HG02852 (cell line): Measurements from ENCODE around the gene C17orf75.
"Not testable (repeated sequence)": the region's sequence is repeated elsewhere in the genome, so short reads cannot be mapped to it uniquely, and the experiment has no call there.

Source experiments
- ATAC-seq: cut with Tn5 transposase; IDR thresholded peaks from one replicate; pipeline ENCODE4 v1.9.1; 2021; ENCODE audit warnings: mild to moderate bottlenecking, moderate library complexity; ENCODE audit not compliant: unreplicated experiment

The C17orf75 gene

GRCh38 chr17:32341857-32342602 is at the start of gene C17orf75:
TSS of gene C17orf75 (minus strand) at chr17:32342173. CDS start at chr17:32342139, 34 bp downstream.
- peak; percentile 89 for ATAC-seq

GRCh38 chr17:32388613-32389459 is 46.9 kb upstream of the C17orf75 start:
- no peak for ATAC-seq

- ATAC-seq, result not testable (repeated sequence)
Measured at GRCh38 chr17:32388128-32388527, 46.2 kb upstream of the C17orf75 start.

GRCh38 chr17:32386844-32387243 is 44.9 kb upstream of the C17orf75 start:
- ATAC-seq, result no peak

GRCh38 chr17:32385971-32386370 is 44.0 kb upstream of the C17orf75 start:
- ATAC-seq, result no peak

- ATAC-seq, result no peak
Measured at GRCh38 chr17:32385121-32385520, 43.1 kb upstream of the C17orf75 start.

- no peak for ATAC-seq
Measured at GRCh38 chr17:32383926-32384434, 42.0 kb upstream of the C17orf75 start.

- ATAC-seq, result no peak
Measured at GRCh38 chr17:32382526-32383223, 40.7 kb upstream of the C17orf75 start.

GRCh38 chr17:32370426-32370825 is 28.5 kb upstream of the C17orf75 start:
- no peak for ATAC-seq

GRCh38 chr17:32361270-32361669 is 19.3 kb upstream of the C17orf75 start:
- no peak for ATAC-seq

- no peak for ATAC-seq
Measured at GRCh38 chr17:32357615-32358014, 15.6 kb upstream of the C17orf75 start.

- no peak for ATAC-seq
Measured at GRCh38 chr17:32356750-32357149, 14.8 kb upstream of the C17orf75 start.

- no peak for ATAC-seq
Measured at GRCh38 chr17:32356378-32356743, 14.4 kb upstream of the C17orf75 start.

GRCh38 chr17:32355649-32356377 is 13.8 kb upstream of the C17orf75 start:
- no peak for ATAC-seq

- not testable (repeated sequence) for ATAC-seq
Measured at GRCh38 chr17:32352734-32353133, 10.8 kb upstream of the C17orf75 start.

- ATAC-seq, result peak; percentile 28
Measured at GRCh38 chr17:32350666-32351418, 8.9 kb upstream of the C17orf75 start.

GRCh38 chr17:32349854-32350665 is 8.1 kb upstream of the C17orf75 start, which contains the start of gene ZNF207:
TSS of gene ZNF207 (plus strand) at chr17:32350157. CDS start at chr17:32350286, 129 bp downstream.
- peak; percentile 87 for ATAC-seq

GRCh38 chr17:32349503-32349853 is 7.5 kb upstream of the C17orf75 start:
- ATAC-seq, result no peak

- no peak for ATAC-seq
Measured at GRCh38 chr17:32348483-32348800, 6.5 kb upstream of the C17orf75 start.
